Skeletal muscle satellite cell (primary cell): Measurements from ENCODE around the gene AP3D1.

Source experiments
- H3K27me3 ChIP-seq: 2 replicates; pipeline ENCODE4 v1.7.0; 2013; ENCODE audit warnings: low read length; ENCODE audit not compliant: control insufficient read depth, insufficient read depth
- H3K36me3 ChIP-seq: 2 replicates; pipeline ENCODE4 v1.7.0; 2013; ENCODE audit warnings: mild to moderate bottlenecking, control low read depth, low read length; ENCODE audit not compliant: insufficient read depth
- H3K4me1 ChIP-seq: 2 replicates; pipeline ENCODE4 v1.7.0; 2013; ENCODE audit warnings: low read length; ENCODE audit not compliant: control insufficient read depth, insufficient read depth
- H3K4me2 ChIP-seq: 2 replicates; pipeline ENCODE4 v1.7.0; 2013; ENCODE audit warnings: mild to moderate bottlenecking, low read length
- H3K4me3 ChIP-seq: 2 replicates; pipeline ENCODE4 v1.7.0; 2013; ENCODE audit warnings: low read length
- H3K9ac ChIP-seq: 2 replicates; pipeline ENCODE4 v1.7.0; 2013; ENCODE audit warnings: mild to moderate bottlenecking, low read depth, low read length, moderate library complexity
- H3K9me3 ChIP-seq: replicated peaks from 2 replicates; pipeline ENCODE4 v1.7.0; 2013; ENCODE audit warnings: mild to moderate bottlenecking, control low read depth, low read length

AP3D1 gene

DNA sequence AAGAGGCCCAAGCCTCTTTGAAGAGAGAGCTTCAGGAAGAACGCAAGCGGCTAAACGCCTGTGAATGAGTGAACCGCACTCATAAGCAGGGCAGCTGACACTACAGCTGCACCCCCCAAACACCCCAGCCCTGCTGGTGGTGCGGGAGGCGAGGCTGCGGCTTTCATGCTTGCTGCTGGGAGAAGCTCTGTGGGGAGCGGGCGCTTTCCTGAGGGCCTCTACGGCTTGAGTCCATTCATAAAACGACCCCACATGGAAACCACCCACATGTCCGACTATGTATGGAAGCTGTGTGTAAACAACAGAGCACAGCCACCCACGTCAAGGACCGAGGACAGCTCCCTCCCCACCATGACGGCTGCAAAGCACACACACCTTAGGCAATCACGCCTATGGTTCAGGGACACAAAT is 5.5 kb downstream of the AP3D1 start:
- no peak overlapping the region for H3K4me3 ChIP-seq
- H3K4me2 ChIP-seq = no peak overlapping the region
- H3K4me1 ChIP-seq = peaks cover 29% of the 10 kb centered on the region
- no peaks in the 10 kb centered on the region for H3K9me3 ChIP-seq
- peaks cover 22% of the 10 kb centered on the region for H3K36me3 ChIP-seq
- no peak overlapping the region for H3K9ac ChIP-seq
- H3K27me3 ChIP-seq = no peaks in the 10 kb centered on the region

DNA sequence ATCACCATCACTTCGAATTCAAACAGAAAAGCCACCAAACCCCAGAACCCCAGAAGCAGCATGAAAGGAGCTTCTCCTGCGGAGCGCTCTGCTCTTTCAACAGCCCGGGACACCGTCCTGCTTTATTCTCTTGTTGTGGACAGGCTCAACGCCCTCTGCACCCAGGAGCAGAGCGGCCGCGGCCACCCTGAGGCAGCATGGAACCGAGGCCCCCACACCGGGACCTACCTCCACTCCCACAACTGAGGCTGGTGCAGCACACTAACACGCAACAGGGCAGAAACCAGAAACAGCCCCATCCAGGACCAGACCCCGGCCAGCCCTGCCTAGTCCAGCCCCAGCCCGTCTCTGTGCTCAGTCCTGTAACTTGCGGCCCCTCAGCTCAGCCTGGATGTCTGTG is 7.2 kb downstream of the AP3D1 start:
- peaks cover 20% of the 10 kb centered on the region for H3K36me3 ChIP-seq
- H3K4me3 ChIP-seq = no peak overlapping the region
- H3K4me1 ChIP-seq = peaks cover 26% of the 10 kb centered on the region
- no peaks in the 10 kb centered on the region for H3K9me3 ChIP-seq
- H3K4me2 ChIP-seq = no peak overlapping the region
- H3K27me3 ChIP-seq = no peaks in the 10 kb centered on the region
- H3K9ac ChIP-seq = no peak overlapping the region

DNA sequence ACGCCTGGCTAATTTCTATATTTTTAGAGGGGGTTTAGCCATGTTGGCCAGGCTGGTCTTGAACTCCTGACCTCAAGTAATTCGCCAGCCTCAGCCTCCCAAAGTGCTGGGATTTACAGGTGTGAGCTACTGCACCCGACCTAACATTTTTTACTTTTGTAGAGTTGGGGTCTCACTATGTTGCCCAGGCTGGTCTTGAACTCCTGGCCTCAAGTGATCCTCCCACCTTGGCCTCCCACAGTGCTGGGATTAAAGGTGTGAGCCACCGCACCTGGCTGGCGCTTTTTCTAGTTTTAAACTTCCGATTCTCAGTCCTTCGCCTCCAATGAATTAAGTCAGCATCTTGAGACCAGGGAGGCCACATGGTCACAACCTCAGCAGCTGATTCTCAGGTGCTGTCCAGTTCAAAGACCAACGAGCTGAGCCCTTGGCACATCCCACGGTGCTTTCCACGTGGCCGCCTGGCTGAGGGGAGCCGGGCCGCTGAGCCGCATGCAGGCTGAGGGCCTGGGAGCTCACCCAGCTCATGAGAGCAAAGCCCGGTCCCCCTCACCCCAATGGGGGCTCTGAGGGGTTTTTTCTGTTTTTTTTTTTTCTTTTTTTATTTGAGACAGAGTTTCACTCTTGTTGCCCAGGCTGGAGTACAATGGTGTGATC is 9.1 kb downstream of the AP3D1 start:
- H3K9me3 ChIP-seq = no peaks in the 10 kb centered on the region
- H3K4me2 ChIP-seq = no peak overlapping the region
- peaks cover 14% of the 10 kb centered on the region for H3K4me1 ChIP-seq
- H3K36me3 ChIP-seq = peaks cover 29% of the 10 kb centered on the region
- H3K27me3 ChIP-seq = no peaks in the 10 kb centered on the region
- H3K9ac ChIP-seq = no peak overlapping the region
- no peak overlapping the region for H3K4me3 ChIP-seq

DNA sequence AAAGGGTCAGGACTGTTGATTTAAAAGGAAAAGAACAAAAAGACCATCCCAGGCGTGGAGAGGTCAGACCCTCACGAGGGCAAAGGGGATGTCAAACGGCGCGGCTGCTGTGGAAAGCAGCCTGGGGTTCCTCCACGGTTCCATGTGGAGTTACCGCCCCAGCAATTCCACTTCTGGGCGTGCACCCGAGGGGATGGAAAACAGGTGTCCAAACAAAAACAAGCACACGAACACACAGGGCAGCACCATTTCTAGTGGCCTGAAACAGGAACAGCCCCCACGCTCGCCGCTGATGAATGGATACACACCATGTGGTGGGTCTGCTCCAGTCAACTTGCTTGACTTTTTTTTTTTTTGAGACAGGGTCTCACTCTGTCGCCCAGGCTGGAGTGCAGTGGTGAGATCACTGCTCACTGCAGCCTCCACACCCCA is 11.2 kb downstream of the AP3D1 start:
- Histone ChIP-seq H3K27me3 (no peaks in the 10 kb centered on the region), H3K4me3 (no peak overlapping the region), H3K36me3 (peaks cover 34% of the 10 kb centered on the region), H3K4me2 (no peak overlapping the region), H3K4me1 (peaks cover 7% of the 10 kb centered on the region), H3K9me3 (no peaks in the 10 kb centered on the region), H3K9ac (no peak overlapping the region)

DNA sequence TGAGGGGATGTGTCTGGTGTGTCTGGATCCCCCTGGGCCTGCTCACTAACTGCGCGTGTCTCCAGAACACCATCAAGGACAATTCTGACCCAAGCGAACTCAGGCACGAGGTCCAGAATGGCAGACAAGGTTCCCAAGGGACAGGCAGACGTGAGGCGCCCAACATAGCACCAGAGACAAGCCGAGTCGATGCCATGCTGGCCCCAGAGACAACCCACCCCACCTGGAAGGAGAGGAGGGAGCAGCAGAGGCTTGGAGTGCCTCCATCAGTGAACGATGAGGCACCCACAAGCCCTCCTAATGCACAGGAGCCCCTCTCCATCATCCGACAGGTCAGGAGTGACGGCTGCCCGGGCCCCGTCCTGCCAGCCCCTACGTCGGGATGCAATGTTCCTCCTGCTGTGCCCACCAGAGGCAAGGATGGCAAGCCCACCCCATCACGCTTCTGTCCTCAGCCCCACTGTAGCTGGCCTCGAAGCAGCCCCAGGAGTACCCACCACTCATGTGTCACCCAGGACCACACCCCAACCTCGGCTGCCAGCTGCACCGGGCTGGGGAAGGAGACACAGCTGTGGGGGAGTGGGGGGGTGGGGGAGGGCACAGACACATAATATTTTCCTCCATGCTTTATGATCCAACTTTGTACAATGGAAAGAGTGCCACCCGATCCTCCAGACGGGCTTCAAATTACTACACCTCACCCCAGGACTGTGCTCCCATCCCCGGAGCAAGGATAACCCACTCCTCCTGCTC is 11.8 kb downstream of the AP3D1 start:
- H3K36me3 ChIP-seq = peaks cover 31% of the 10 kb centered on the region
- H3K4me1 ChIP-seq = peaks cover 7% of the 10 kb centered on the region
- H3K4me3 ChIP-seq = no peak overlapping the region
- no peaks in the 10 kb centered on the region for H3K27me3 ChIP-seq
- no peaks in the 10 kb centered on the region for H3K9me3 ChIP-seq
- no peak overlapping the region for H3K4me2 ChIP-seq
- H3K9ac ChIP-seq = no peak overlapping the region

DNA sequence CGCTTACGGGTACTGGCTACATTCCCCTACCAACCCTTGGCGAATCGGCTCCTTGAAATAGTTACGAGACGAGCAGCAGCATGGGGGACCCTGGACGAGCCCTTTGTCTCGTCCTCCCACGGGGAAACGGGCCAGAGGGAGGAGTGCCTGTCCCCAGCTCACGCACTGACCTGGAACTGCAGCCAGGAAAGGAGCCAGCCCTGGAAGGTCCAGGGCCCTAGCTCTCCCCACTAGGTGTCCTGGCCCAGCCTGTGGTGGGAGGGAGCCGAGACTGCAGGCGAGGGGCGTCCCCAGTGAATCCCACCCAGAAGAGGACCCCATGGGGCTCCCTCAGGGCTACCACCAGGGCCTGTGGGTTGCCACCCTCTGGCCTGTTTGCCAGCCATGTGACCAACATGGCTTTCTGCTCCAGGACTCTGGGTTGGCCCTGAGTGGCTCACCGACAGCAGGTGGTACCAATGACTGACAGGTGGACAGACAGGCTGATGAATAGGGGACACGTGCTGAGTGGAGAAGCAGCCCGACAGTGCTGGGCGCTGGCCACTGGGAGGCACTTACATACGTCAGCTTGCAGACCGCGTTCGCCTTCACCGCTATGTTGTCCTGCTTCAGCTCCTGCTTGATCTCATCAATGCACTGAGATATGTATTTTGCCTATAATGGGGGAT is 13.2 kb downstream of the AP3D1 start:
- Histone ChIP-seq H3K9me3 (no peaks in the 10 kb centered on the region), H3K9ac (no peak overlapping the region), H3K4me2 (no peak overlapping the region), H3K4me3 (no peak overlapping the region), H3K4me1 (peaks cover 7% of the 10 kb centered on the region), H3K27me3 (no peaks in the 10 kb centered on the region), H3K36me3 (peaks cover 32% of the 10 kb centered on the region)

DNA sequence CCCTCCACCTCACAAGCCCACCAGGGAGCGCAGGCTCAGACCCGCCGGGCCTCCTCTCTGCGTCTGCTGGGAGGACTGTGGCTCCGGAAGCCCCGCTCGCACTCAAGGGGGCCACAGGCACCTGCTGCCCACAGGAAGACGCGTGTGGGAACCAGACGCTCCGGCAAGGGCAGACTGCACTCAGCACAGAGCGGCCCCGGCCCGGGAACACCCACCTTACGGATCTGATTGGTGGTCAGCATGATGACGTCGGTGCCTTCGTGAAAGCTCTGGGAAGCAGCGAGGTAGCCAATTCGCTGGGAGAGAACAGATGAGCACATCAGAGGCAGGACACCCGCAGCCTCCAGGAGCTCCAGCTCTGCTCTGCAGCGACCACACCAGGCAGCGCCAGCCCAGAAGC is 14.6 kb downstream of the AP3D1 start:
- H3K4me1 ChIP-seq = peaks cover 7% of the 10 kb centered on the region
- H3K4me2 ChIP-seq = no peak overlapping the region
- H3K27me3 ChIP-seq = no peaks in the 10 kb centered on the region
- no peak overlapping the region for H3K4me3 ChIP-seq
- H3K9ac ChIP-seq = no peak overlapping the region
- no peaks in the 10 kb centered on the region for H3K9me3 ChIP-seq
- peaks cover 46% of the 10 kb centered on the region for H3K36me3 ChIP-seq

DNA sequence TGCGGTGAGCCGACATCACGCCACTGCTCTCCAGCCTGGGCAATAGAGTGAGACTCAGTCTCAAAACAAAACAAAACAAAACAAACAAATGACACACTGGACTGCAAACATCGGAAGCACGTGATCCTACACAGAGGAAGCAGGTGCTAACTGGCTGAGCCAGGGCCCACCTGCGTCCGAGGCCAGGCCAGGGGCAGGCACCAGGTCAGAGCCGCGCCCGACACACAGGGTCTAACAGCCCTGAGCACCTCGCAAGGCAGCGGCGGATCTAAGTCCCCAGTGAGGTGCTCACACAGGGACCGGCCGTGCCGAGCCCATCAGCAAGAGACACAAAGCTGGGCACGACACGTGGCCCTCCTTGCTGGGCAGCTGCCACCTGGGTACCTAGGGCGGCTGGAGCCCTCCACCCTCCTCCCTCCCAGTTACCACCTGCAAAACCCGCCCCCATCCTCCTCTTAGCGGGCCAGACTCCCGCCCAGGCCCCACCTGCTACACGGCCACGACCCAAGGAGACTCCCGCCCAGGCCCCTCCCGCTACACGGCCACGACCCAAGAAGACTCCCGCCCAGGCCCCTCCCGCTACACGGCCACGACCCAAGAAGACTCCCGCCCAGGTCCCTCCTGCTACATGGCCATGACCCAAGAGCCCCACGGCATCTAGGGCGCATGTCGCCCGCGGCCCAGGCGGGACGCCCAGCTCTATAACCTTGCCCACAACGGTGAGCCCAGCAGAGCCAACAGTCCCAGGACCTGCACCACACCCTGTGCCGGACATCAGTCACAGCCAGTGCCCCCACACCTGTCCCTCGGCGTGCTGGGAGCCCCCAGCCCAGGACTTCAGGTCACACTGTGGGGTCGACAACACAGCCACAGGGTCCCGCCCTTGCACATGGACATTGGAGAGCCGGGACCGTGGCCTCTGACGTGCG is 15.6 kb downstream of the AP3D1 start:
- H3K4me3 ChIP-seq = no peak overlapping the region
- H3K27me3 ChIP-seq = no peaks in the 10 kb centered on the region
- no peak overlapping the region for H3K4me2 ChIP-seq
- H3K9me3 ChIP-seq = no peaks in the 10 kb centered on the region
- H3K9ac ChIP-seq = no peak overlapping the region
- H3K4me1 ChIP-seq = peaks cover 7% of the 10 kb centered on the region
- peaks cover 55% of the 10 kb centered on the region for H3K36me3 ChIP-seq

DNA sequence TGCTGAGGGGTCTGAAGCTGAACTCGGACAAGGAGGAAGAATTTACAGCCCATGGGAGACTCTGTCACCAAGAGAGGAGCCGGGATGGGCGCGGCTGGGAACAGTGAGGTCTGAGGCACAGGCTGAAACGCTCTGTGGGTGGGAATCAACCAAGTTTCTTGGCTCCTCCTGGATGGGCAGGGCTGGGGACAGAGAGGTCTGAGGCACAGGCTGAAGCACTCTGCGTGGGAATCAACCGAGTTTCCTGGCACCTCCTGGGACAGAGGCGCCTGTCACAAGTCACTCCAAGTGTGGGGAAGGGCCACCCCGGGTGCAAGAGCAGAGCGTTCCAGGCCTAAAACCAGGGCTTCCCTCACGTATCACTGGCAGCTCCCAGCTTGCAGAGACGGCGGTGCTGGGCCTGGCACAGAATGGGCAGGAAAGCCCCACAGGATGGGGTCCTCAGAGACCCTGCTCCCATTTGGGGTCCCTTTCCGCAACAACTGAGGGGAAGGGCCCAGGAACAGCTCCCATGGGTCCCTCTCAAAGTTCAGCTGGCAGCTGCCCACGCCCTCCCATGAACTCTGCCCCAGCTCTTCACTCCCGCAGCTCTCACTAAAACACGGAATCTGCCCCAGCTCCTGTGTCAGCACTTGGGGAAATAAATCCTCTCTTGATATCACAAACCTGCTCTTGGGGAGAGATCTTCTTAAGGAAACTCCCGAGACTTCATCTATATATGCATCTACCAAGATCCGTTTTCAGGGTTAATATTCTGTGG is 18.5 kb downstream of the AP3D1 start:
- no peaks in the 10 kb centered on the region for H3K4me1 ChIP-seq
- H3K4me2 ChIP-seq = no peak overlapping the region
- no peaks in the 10 kb centered on the region for H3K27me3 ChIP-seq
- H3K36me3 ChIP-seq = peaks cover 60% of the 10 kb centered on the region
- H3K9me3 ChIP-seq = no peaks in the 10 kb centered on the region
- no peak overlapping the region for H3K4me3 ChIP-seq
- H3K9ac ChIP-seq = no peak overlapping the region

DNA sequence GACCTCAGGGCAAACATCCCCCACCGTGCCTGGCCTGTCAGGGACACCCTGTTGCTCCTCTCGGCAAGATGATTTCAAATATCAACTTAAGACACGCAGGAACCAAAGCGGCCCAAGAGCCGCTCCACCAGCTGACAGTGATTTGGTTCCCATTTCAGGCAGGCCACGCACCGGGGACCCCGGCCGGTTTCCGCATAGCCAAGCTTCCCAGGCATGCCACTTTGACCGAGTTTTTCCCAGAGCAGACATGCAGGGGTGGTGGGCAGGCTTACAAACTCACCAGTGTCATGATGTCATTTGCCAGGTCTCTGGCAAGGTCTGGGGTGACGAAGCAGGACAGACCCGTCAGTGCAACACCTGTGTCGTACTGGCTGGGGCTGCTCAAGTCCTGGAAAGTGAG is 19.2 kb downstream of the AP3D1 start:
- no peak overlapping the region for H3K4me3 ChIP-seq
- H3K9ac ChIP-seq = no peak overlapping the region
- no peak overlapping the region for H3K4me2 ChIP-seq
- no peaks in the 10 kb centered on the region for H3K9me3 ChIP-seq
- no peaks in the 10 kb centered on the region for H3K4me1 ChIP-seq
- H3K36me3 ChIP-seq = peaks cover 60% of the 10 kb centered on the region
- H3K27me3 ChIP-seq = no peaks in the 10 kb centered on the region
